MCF 10A (cell line): ENCODE data around the gene OR9Q1. TPM values are rescaled to one million over a fixed set of nuclear protein-coding genes. Genes with fewer than 3 reads are reported as not detected.

Experiments used
- BruUV-seq: library from RNA; stranded (reverse); fragments of 400-500 nt; replicated peaks from 2 replicates; lab custom pipeline; 2021; lab: Mats Ljungman, UMichigan
- CTCF ChIA-PET: fragments of 300-600 bp; sonication (Branson Sonifier 250); formaldehyde crosslinking; extraction: SDS; loops from one replicate; lab custom pipeline; 2021; ENCODE audit warnings: antibody characterized with exemption, inconsistent platforms; lab: Yijun Ruan, JAX
- POLR2A ChIA-PET: fragments of 300-600, 350-650 bp; sonication (Branson Sonifier 250); formaldehyde crosslinking; extraction: SDS; loops from one replicate; lab custom pipeline; 2020; ENCODE audit warnings: antibody characterized with exemption, inconsistent platforms; lab: Yijun Ruan, JAX
- DNase-seq: peaks from one replicate; pipeline ENCODE4 v3.0.0-alpha.2; 2018; ENCODE audit not compliant: unreplicated experiment
- H3K27ac Mint-ChIP-seq: one replicate; pipeline ENCODE4 v1.8.0; 2022; ENCODE audit warnings: mild to moderate bottlenecking, low read depth, mixed read lengths; ENCODE audit not compliant: unreplicated experiment
- H3K27me3 Mint-ChIP-seq: one replicate; pipeline ENCODE4 v1.8.0; 2022; ENCODE audit warnings: mixed read lengths; ENCODE audit not compliant: insufficient read depth, unreplicated experiment
- H3K36me3 Mint-ChIP-seq: one replicate; pipeline ENCODE4 v1.8.0; 2022; ENCODE audit warnings: mild to moderate bottlenecking, moderate library complexity, mixed read lengths; ENCODE audit not compliant: insufficient read depth, unreplicated experiment
- H3K4me1 Mint-ChIP-seq: one replicate; pipeline ENCODE4 v1.8.0; 2022; ENCODE audit warnings: mixed read lengths; ENCODE audit not compliant: insufficient read depth, unreplicated experiment
- H3K4me3 Mint-ChIP-seq: one replicate; pipeline ENCODE4 v1.8.0; 2022; ENCODE audit warnings: mild to moderate bottlenecking, moderate library complexity, mixed read lengths; ENCODE audit not compliant: unreplicated experiment
- H3K9me3 Mint-ChIP-seq: one replicate; pipeline ENCODE4 v1.8.0; 2022; ENCODE audit warnings: mixed read lengths; ENCODE audit not compliant: unreplicated experiment
- CTCF ChIP-seq: fragments of 200-600 bp; IDR thresholded peaks from one replicate; pipeline ENCODE4 v1.8.0; 2022; ENCODE audit warnings: antibody characterized with exemption, mild to moderate bottlenecking; ENCODE audit not compliant: unreplicated experiment
- intact Hi-C: fragments of 100-400 bp; cut with micrococcal nuclease; formaldehyde crosslinking; loops from 2 replicates; pipeline ENCODE4 v1.14.1; 2022
- total RNA-seq: library from RNA; stranded (reverse); gene quantifications from 2 replicates; pipeline ENCODE4 v1.2.3, GENCODE V29; 2022

The OR9Q1 gene
- total RNA-seq, 1 experiment from 2014 or later = not detected

- Mint-ChIP-seq H3K27ac (peak overlapping the region; percentile 46), H3K4me1 (peaks cover 16% of the 10 kb centered on the region), H3K9me3 (no peaks in the 10 kb centered on the region), H3K4me3 (no peak overlapping the region), H3K36me3 (no peaks in the 10 kb centered on the region), H3K27me3 (no peaks in the 10 kb centered on the region)
- POLR2A ChIA-PET = interaction anchor here (0.6 kb wide), 1 partner anchor 173 kb away, joined by 3 read pairs; no protein-coding TSS in a partner anchor
- CTCF ChIA-PET = interaction anchor here (0.6 kb wide), 1 partner anchor 1650 kb away, joined by 3 read pairs; no protein-coding TSS in a partner anchor
- intact Hi-C loops = loop anchor here (2.0 to 10.0 kb wide), 3 partner anchors 154 to 296 kb away; partner anchors contain the start of gene CTNND1
- DNase-seq = peak; percentile 22
- no peak for TF ChIP-seq CTCF
- no TSS peak for BruUV-seq
These were observed 34.8 kb downstream of the OR9Q1 start for GRCh38 chr11:58058276-58059006.

GRCh38 chr11:58059007-58059350 is 35.3 kb downstream of the OR9Q1 start:
- ChIA-PET POLR2A (interaction anchor here (0.6 kb wide), 1 partner anchor 173 kb away, joined by 3 read pairs; no protein-coding TSS in a partner anchor), CTCF (interaction anchor here (0.6 to 2.6 kb wide), 2 partner anchors 259 to 1650 kb away, joined by 3 to 11 read pairs; no protein-coding TSS in a partner anchor)

GRCh38 chr11:58060535-58060934 is 36.9 kb downstream of the OR9Q1 start:
- ChIA-PET CTCF (interaction anchor here (0.6 to 2.6 kb wide), 10 partner anchors 9 to 373 kb away, joined by 3 to 11 read pairs (median 3); partner anchors contain the start of genes BTBD18 and CTNND1), POLR2A (interaction anchor here (0.9 kb wide), 1 partner anchor 299 kb away, joined by 3 read pairs; the partner anchor contains the start of gene CTNND1)
- no peaks in the 10 kb centered on the region for H3K36me3 Mint-ChIP-seq
- intact Hi-C loops = no loop called here
- no peak for TF ChIP-seq CTCF
- H3K4me1 Mint-ChIP-seq = peaks cover 16% of the 10 kb centered on the region
- no peaks in the 10 kb centered on the region for H3K9me3 Mint-ChIP-seq
- DNase-seq = no peak
- no peak overlapping the region for H3K27ac Mint-ChIP-seq
- no peaks in the 10 kb centered on the region for H3K27me3 Mint-ChIP-seq
- no peak overlapping the region for H3K4me3 Mint-ChIP-seq
- BruUV-seq = no TSS peak

More at GRCh38 chr11:58059007-58059350, 35.3 kb downstream of the OR9Q1 start:
- DNase-seq = peak; percentile 64
- no peak overlapping the region for H3K4me3 Mint-ChIP-seq
- no peak for TF ChIP-seq CTCF
- H3K4me1 Mint-ChIP-seq = peaks cover 16% of the 10 kb centered on the region
- peak overlapping the region; percentile 46 for H3K27ac Mint-ChIP-seq
- H3K36me3 Mint-ChIP-seq = no peaks in the 10 kb centered on the region
- no peaks in the 10 kb centered on the region for H3K9me3 Mint-ChIP-seq
- intact Hi-C loops = loop anchor here (2.0 to 10.0 kb wide), 3 partner anchors 154 to 297 kb away; partner anchors contain the start of gene CTNND1
- H3K27me3 Mint-ChIP-seq = no peaks in the 10 kb centered on the region
- no TSS peak for BruUV-seq
